Fibroblast of lung (primary cell): Measurements from ENCODE around the gene MAN1A1. TPM values are rescaled to one million over a fixed set of nuclear protein-coding genes. Genes with fewer than 3 reads are reported as not detected.

Source experiments
- DNase-seq, 2 donors: peaks; one replicate each; pipeline versions ENCODE4 v3.0.0 to v3.0.0-alpha.2; 2010; ENCODE audit warnings: low read depth in 2 of 2
- H2AFZ ChIP-seq: 2 replicates; pipeline ENCODE4 v1.5.1; 2012; ENCODE audit warnings: low read length, control low read depth, inconsistent platforms
- H3K27ac ChIP-seq: 2 replicates; pipeline ENCODE4 v1.5.1; 2011; ENCODE audit warnings: low read length, control low read depth; ENCODE audit not compliant: insufficient read depth
- H3K27me3 ChIP-seq: 2 replicates; pipeline ENCODE4 v1.5.1; 2011; ENCODE audit warnings: mild to moderate bottlenecking, low read length; ENCODE audit not compliant: control insufficient read depth, insufficient read depth
- H3K36me3 ChIP-seq: 2 replicates; pipeline ENCODE4 v1.5.1; 2011; ENCODE audit warnings: low read length; ENCODE audit not compliant: control insufficient read depth, insufficient read depth
- H3K4me1 ChIP-seq: 2 replicates; pipeline ENCODE4 v1.5.1; 2011; ENCODE audit warnings: low read length; ENCODE audit not compliant: control insufficient read depth, insufficient read depth; ENCODE audit errors: extremely low read depth
- H3K4me2 ChIP-seq: 2 replicates; pipeline ENCODE4 v1.5.1; 2011; ENCODE audit warnings: low read length, control low read depth; ENCODE audit not compliant: insufficient read depth; ENCODE audit errors: extremely low read depth
- H3K4me3 ChIP-seq, 4 experiments: fragments of 200-600 bp in 1 of 4; sonication (generic) in 1 of 4; replicated peaks in 1 of 4; 2 replicates each; pipeline ENCODE4 v1.5.1; 2011 to 2016; ENCODE audit warnings: low read length in 4 of 4, low read depth in 3 of 4, mild to moderate bottlenecking in 3 of 4, control low read depth in 2 of 4, inconsistent platforms in 1 of 4, mixed read lengths in 1 of 4; ENCODE audit not compliant: insufficient read depth in 1 of 4; ENCODE audit errors: control extremely low read depth in 1 of 4
- H3K79me2 ChIP-seq: 2 replicates; pipeline ENCODE4 v1.5.1; 2012; ENCODE audit warnings: mild to moderate bottlenecking, low read length, inconsistent platforms; ENCODE audit not compliant: control insufficient read depth, insufficient read depth
- H3K9ac ChIP-seq: 2 replicates; pipeline ENCODE4 v1.5.1; 2011; ENCODE audit warnings: mild to moderate bottlenecking, low read length, control low read depth; ENCODE audit not compliant: insufficient read depth
- H3K9me3 ChIP-seq: 2 replicates; pipeline ENCODE4 v1.5.1; 2012; ENCODE audit warnings: low read depth, low read length; ENCODE audit not compliant: control insufficient read depth, insufficient read depth
- H4K20me1 ChIP-seq: 2 replicates; pipeline ENCODE4 v1.5.1; 2011; ENCODE audit warnings: low read length; ENCODE audit not compliant: control insufficient read depth, insufficient read depth; ENCODE audit errors: extremely low read depth
- EZH2 ChIP-seq: IDR thresholded peaks from 2 replicates; pipeline ENCODE4 v1.5.1; 2012; ENCODE audit warnings: low read length, control low read depth, mild to moderate bottlenecking; ENCODE audit errors: missing control alignments
- polyA plus RNA-seq, 2 donors: library from polyadenylated mRNA; depleted of rRNA in 1 of 2; stranded (reverse) in 1 of 2; unstranded in 1 of 2; fragments of >200 nt; gene quantifications; 2 replicates each; pipeline ENCODE4 v1.2.1, GENCODE V29; 2011 to 2012; ENCODE audit warnings: missing spikeins in 1 of 2
- total RNA-seq: library from RNA; depleted of rRNA; stranded (reverse); fragments of >200 nt; gene quantifications from 2 replicates; pipeline ENCODE4 v1.2.1, GENCODE V29; 2014
- TF ChIP-seq, protein P1 (sequence below), 2 donors: IDR thresholded peaks in 1 of 2; conservative IDR thresholded peaks in 1 of 2; 1 replicate in 1 of 2; 2 replicates in 1 of 2; pipeline ENCODE4 v1.5.1; 2011 to 2012; ENCODE audit warnings: low read length in 2 of 2, control low read depth in 1 of 2, inconsistent platforms in 1 of 2, low read depth in 1 of 2, mild to moderate bottlenecking in 1 of 2

The MAN1A1 gene
- total and polyA plus RNA-seq, 2 donors (not counting 1 experiment from before 2014, with no cell fraction given), result 39.5 to 120 TPM

GRCh38 chr6:119197271-119197670, 152.3 kb downstream of the MAN1A1 start:
- Histone ChIP-seq H4K20me1 (no peaks in the 10 kb centered on the region), H3K4me3 (no peak overlapping the region), H3K9me3 (no peaks in the 10 kb centered on the region), H3K4me2 (no peak overlapping the region), H3K79me2 (no peaks in the 10 kb centered on the region), H2AFZ (no peak overlapping the region), H3K9ac (no peak overlapping the region), H3K27ac (no peak overlapping the region), H3K36me3 (peaks cover 2% of the 10 kb centered on the region), H3K27me3 (no peaks in the 10 kb centered on the region), H3K4me1 (no peaks in the 10 kb centered on the region)
- TF ChIP-seq EZH2, result no peak
- TF ChIP-seq, protein P1, sequence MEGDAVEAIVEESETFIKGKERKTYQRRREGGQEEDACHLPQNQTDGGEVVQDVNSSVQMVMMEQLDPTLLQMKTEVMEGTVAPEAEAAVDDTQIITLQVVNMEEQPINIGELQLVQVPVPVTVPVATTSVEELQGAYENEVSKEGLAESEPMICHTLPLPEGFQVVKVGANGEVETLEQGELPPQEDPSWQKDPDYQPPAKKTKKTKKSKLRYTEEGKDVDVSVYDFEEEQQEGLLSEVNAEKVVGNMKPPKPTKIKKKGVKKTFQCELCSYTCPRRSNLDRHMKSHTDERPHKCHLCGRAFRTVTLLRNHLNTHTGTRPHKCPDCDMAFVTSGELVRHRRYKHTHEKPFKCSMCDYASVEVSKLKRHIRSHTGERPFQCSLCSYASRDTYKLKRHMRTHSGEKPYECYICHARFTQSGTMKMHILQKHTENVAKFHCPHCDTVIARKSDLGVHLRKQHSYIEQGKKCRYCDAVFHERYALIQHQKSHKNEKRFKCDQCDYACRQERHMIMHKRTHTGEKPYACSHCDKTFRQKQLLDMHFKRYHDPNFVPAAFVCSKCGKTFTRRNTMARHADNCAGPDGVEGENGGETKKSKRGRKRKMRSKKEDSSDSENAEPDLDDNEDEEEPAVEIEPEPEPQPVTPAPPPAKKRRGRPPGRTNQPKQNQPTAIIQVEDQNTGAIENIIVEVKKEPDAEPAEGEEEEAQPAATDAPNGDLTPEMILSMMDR (conservative IDR thresholded peaks at IDR 0.05 in 1 of 2, IDR thresholded peaks at IDR 0.05 in 1 of 2; ENCODE audit: low read depth in 1 of 2, low read length in 2 of 2), result no peak
- DNase-seq, result no peak

GRCh38 chr6:119196715-119197114, 152.8 kb downstream of the MAN1A1 start:
- Histone ChIP-seq H2AFZ (no peak overlapping the region), H3K4me3 (no peak overlapping the region), H3K4me2 (no peak overlapping the region), H3K79me2 (no peaks in the 10 kb centered on the region), H4K20me1 (no peaks in the 10 kb centered on the region), H3K4me1 (no peaks in the 10 kb centered on the region), H3K27me3 (no peaks in the 10 kb centered on the region), H3K36me3 (peaks cover 2% of the 10 kb centered on the region), H3K9ac (no peak overlapping the region), H3K27ac (no peak overlapping the region), H3K9me3 (no peaks in the 10 kb centered on the region)
- DNase-seq, result no peak
- TF ChIP-seq, protein P1 (conservative IDR thresholded peaks at IDR 0.05 in 1 of 2, IDR thresholded peaks at IDR 0.05 in 1 of 2; ENCODE audit: low read depth in 1 of 2, low read length in 2 of 2), result no peak
- no peak for TF ChIP-seq EZH2

GRCh38 chr6:119195848-119196247, 153.7 kb downstream of the MAN1A1 start:
- Histone ChIP-seq H3K9me3 (no peaks in the 10 kb centered on the region), H3K4me3 (no peak overlapping the region), H3K4me1 (no peaks in the 10 kb centered on the region), H3K27me3 (no peaks in the 10 kb centered on the region), H3K36me3 (peaks cover 2% of the 10 kb centered on the region), H2AFZ (no peak overlapping the region), H3K79me2 (no peaks in the 10 kb centered on the region), H4K20me1 (no peaks in the 10 kb centered on the region), H3K4me2 (no peak overlapping the region), H3K27ac (no peak overlapping the region), H3K9ac (no peak overlapping the region)
- TF ChIP-seq EZH2, result no peak
- TF ChIP-seq, protein P1 (conservative IDR thresholded peaks at IDR 0.05 in 1 of 2, IDR thresholded peaks at IDR 0.05 in 1 of 2; ENCODE audit: low read depth in 1 of 2, low read length in 2 of 2), result no peak
- peak in 1 of 2 donors; percentile 47 for DNase-seq
